Kidney epithelial cell (primary cell): ENCODE data around the gene SLC7A14. TPM values are rescaled to one million over a fixed set of nuclear protein-coding genes. Genes with fewer than 3 reads are reported as not detected.

Experiments used
- DNase-seq: peaks from one replicate; pipeline ENCODE4 v3.0.0-alpha.2; 2010; ENCODE audit warnings: low read depth
- H3K27me3 ChIP-seq: 2 replicates; pipeline ENCODE4 v1.6.0; 2011; ENCODE audit warnings: low read length; ENCODE audit not compliant: control insufficient read depth, insufficient read depth
- H3K36me3 ChIP-seq: 2 replicates; pipeline ENCODE4 v1.5.1; 2011; ENCODE audit warnings: low read length; ENCODE audit not compliant: control insufficient read depth, insufficient read depth
- H3K4me3 ChIP-seq: 2 replicates; pipeline ENCODE4 v1.5.1; 2011; ENCODE audit warnings: low read depth, mild to moderate bottlenecking, control low read depth, low read length
- CTCF ChIP-seq: IDR thresholded peaks from 2 replicates; pipeline ENCODE4 v1.5.1; 2011; ENCODE audit warnings: mild to moderate bottlenecking, moderate library complexity, low read length, control low read depth, inconsistent platforms; ENCODE audit not compliant: insufficient read depth, poor library complexity, severe bottlenecking
- total RNA-seq: library from RNA; depleted of rRNA; stranded (reverse); fragments of >200 nt; gene quantifications from 2 replicates; pipeline ENCODE4 v1.2.3, GENCODE V29; 2015

The SLC7A14 gene
- total RNA-seq, 1 donor from 2014 or later = not detected

GRCh38 chr3:170436697-170437096 lies 149.2 kb downstream of the SLC7A14 start:
- no peak overlapping the region for H3K4me3 ChIP-seq
- H3K36me3 ChIP-seq = no peaks in the 10 kb centered on the region
- no peak for DNase-seq
- TF ChIP-seq CTCF = no peak
- H3K27me3 ChIP-seq = no peaks in the 10 kb centered on the region

GRCh38 chr3:170432416-170432815 lies 153.5 kb downstream of the SLC7A14 start:
- no peaks in the 10 kb centered on the region for H3K27me3 ChIP-seq
- no peak for TF ChIP-seq CTCF
- no peak for DNase-seq
- no peak overlapping the region for H3K4me3 ChIP-seq
- H3K36me3 ChIP-seq = no peaks in the 10 kb centered on the region

- no peak for DNase-seq
- H3K36me3 ChIP-seq = no peaks in the 10 kb centered on the region
- no peak overlapping the region for H3K4me3 ChIP-seq
- no peak for TF ChIP-seq CTCF
- no peaks in the 10 kb centered on the region for H3K27me3 ChIP-seq
Measured at GRCh38 chr3:170431054-170431453, 154.8 kb downstream of the SLC7A14 start.

- peak; percentile 53 for DNase-seq
- no peaks in the 10 kb centered on the region for H3K36me3 ChIP-seq
- no peak for TF ChIP-seq CTCF
- no peak overlapping the region for H3K4me3 ChIP-seq
- no peaks in the 10 kb centered on the region for H3K27me3 ChIP-seq
Measured at GRCh38 chr3:170429050-170429449, 156.8 kb downstream of the SLC7A14 start.

- DNase-seq = no peak
- no peak for TF ChIP-seq CTCF
- H3K36me3 ChIP-seq = no peaks in the 10 kb centered on the region
- no peak overlapping the region for H3K4me3 ChIP-seq
- H3K27me3 ChIP-seq = no peaks in the 10 kb centered on the region
Measured at GRCh38 chr3:170428095-170428494, 157.8 kb downstream of the SLC7A14 start.

- TF ChIP-seq CTCF = no peak
- DNase-seq = no peak
- H3K4me3 ChIP-seq = no peak overlapping the region
- H3K36me3 ChIP-seq = no peaks in the 10 kb centered on the region
- H3K27me3 ChIP-seq = no peaks in the 10 kb centered on the region
Measured at GRCh38 chr3:170426240-170426797, 159.6 kb downstream of the SLC7A14 start.
